Gastrocnemius medialis (tissue), 4 donors: Measurements from ENCODE around the gene RUFY2.

Experiments
- POLR2A ChIP-seq, 2 donors: fragments of 450-650 bp; IDR thresholded peaks; one replicate each; pipeline ENCODE4 v1.6.1; 2017; ENCODE audit warnings: antibody characterized with exemption in 2 of 2, mild to moderate bottlenecking in 2 of 2, moderate library complexity in 2 of 2
- TF ChIP-seq, protein P1 (sequence below), 5 experiments: fragments of 450-650 bp in 3 of 5; fragments of 200-600 bp in 2 of 5; sonication (generic) in 2 of 5; IDR thresholded peaks in 4 of 5; conservative IDR thresholded peaks in 1 of 5; 1 replicate in 4 of 5; 2 replicates in 1 of 5; pipeline ENCODE4 v1.5.1; 2016 to 2019; ENCODE audit warnings: antibody characterized with exemption in 5 of 5, mild to moderate bottlenecking in 3 of 5, moderate library complexity in 3 of 5

DNA sequence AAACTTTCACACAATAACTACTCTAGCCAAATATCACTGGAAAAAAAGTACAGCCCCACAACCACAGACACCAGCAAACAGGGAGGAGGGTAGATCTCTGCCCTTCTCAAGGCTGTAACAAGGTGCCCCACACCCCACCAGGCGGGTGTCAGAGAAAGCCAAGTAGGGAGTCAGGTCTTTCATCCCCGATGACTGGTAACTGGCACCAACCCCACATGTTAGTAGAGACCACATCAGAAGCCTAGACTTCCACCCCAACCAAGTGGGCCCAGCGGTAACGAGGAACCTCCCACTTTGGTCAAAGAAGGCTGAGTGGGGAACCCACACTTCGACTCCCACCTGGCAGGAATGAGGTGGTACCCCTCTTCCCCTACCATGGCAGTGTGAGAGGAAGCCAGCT lies 16.4 kb upstream of the RUFY2 start:
- TF ChIP-seq, protein P1, sequence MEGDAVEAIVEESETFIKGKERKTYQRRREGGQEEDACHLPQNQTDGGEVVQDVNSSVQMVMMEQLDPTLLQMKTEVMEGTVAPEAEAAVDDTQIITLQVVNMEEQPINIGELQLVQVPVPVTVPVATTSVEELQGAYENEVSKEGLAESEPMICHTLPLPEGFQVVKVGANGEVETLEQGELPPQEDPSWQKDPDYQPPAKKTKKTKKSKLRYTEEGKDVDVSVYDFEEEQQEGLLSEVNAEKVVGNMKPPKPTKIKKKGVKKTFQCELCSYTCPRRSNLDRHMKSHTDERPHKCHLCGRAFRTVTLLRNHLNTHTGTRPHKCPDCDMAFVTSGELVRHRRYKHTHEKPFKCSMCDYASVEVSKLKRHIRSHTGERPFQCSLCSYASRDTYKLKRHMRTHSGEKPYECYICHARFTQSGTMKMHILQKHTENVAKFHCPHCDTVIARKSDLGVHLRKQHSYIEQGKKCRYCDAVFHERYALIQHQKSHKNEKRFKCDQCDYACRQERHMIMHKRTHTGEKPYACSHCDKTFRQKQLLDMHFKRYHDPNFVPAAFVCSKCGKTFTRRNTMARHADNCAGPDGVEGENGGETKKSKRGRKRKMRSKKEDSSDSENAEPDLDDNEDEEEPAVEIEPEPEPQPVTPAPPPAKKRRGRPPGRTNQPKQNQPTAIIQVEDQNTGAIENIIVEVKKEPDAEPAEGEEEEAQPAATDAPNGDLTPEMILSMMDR (IDR thresholded peaks at IDR 0.05 in 4 of 5, conservative IDR thresholded peaks at IDR 0.05 in 1 of 5) = no peak
- TF ChIP-seq POLR2A (IDR thresholded peaks at IDR 0.05) = no peak
